Prostate gland (tissue), 2 donors: ENCODE measurements around the gene INHA.

Source experiments
- CTCF ChIP-seq, 4 experiments: fragments of 200-600 bp in 2 of 4; fragments of 450-650 bp in 2 of 4; sonication (generic) in 2 of 4; IDR thresholded peaks; 1 replicate in 3 of 4; 2 replicates in 1 of 4; pipeline ENCODE4 v1.5.1; 2016 to 2019; ENCODE audit warnings: antibody characterized with exemption in 4 of 4, mild to moderate bottlenecking in 2 of 4, moderate library complexity in 2 of 4
- POLR2A ChIP-seq: fragments of 450-650 bp; IDR thresholded peaks from one replicate; pipeline ENCODE4 v1.6.1; 2016; ENCODE audit warnings: antibody characterized with exemption, mild to moderate bottlenecking

- TF ChIP-seq CTCF (IDR thresholded peaks at IDR 0.05) (no peak), POLR2A (no peak)
These were observed 32.0 kb upstream of the INHA start for GRCh38 chr2:219539926-219540678.
